GM19099 (cell line): ENCODE measurements around the gene PIK3AP1.

Experiments used
- POLR2A ChIP-seq: IDR thresholded peaks from 3 replicates; pipeline ENCODE4 v1.6.1; 2011; ENCODE audit warnings: low read depth; ENCODE audit not compliant: insufficient read length; ENCODE audit errors: extremely low read depth

The PIK3AP1 gene

DNA sequence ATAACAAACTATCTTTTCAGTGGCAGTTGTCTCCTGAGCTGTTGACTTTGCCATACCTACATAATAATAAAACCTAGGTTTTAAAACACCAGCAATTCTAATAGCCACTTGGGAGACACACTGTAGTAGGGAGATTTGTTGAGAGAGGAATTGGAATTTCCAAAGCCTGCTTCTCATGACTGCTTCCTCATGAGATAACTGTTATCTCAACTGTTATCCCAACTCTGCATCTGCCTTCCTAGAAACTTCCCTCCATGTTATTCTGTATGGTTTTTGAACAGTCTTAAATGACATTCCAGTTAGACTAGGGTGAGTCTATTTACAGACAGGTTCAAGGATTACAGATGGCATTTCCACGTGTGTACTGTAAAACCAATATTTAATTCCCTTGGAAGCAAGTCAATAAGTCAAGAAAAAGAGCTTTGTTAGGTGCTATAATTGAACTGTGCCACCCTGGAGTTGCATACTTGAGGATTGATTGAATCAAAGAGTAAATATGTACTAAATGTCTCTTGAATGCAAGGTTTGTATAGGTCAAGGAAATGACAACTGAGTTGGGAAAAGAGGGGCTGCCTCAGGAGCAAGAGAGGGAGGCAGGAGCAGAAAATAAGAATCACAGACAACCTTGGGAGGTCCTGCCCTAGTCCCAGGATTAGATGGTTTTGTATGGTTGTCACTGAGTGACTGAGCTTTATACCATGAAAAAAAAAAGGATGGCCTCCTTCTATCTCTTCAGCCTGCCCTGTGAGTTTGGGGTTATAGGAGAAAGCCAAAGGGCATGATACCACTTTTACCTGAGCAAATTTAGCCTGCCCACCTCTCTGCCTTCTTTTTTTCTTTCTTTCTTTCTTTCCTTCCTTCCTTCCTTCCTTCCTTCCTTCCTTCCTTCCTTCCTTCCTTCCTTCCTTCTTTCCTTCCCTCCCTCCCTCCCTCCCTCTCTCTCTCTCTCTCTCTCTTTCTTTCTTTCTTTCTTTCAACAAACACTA, 123.6 kb downstream of the PIK3AP1 start:
- TF ChIP-seq POLR2A, result no peak

DNA sequence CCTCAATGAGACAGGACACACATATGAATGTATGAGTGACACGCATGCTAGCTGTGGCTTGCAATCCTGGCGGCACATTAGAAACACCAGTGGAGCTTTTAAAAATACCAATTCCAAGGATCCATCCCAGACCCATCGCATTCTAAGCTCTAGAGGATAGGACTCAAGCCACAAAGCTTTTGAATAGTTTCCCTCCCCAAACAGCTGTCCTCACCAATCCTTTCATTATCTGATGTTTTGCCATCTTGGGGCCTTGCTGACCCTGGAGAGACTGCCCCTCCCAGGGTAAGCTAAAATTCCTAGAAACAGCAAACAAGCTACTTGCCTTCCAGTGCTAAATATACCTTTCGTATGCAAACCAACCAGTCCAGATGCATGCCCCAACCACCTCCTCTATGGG, 124.6 kb downstream of the PIK3AP1 start:
- no peak for TF ChIP-seq POLR2A

DNA sequence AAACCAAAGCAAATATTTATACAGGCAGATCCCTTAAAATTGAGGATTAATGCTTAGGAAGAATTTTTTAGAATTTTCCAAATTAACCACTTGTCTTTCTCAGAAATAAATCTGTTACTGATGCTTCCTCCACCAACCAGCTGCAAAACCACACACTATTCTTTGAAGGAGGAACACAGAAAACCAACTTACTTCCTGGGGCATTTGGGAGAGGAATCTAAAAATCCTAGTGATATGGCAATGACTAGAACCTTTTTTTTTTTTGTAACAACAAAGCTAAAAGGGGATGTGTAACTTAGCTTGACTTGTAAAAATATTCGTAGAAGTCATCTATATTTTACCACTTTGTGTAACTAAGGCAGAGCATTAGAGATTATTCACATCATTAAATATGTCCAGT, 128.4 kb downstream of the PIK3AP1 start:
- TF ChIP-seq POLR2A, result no peak

DNA sequence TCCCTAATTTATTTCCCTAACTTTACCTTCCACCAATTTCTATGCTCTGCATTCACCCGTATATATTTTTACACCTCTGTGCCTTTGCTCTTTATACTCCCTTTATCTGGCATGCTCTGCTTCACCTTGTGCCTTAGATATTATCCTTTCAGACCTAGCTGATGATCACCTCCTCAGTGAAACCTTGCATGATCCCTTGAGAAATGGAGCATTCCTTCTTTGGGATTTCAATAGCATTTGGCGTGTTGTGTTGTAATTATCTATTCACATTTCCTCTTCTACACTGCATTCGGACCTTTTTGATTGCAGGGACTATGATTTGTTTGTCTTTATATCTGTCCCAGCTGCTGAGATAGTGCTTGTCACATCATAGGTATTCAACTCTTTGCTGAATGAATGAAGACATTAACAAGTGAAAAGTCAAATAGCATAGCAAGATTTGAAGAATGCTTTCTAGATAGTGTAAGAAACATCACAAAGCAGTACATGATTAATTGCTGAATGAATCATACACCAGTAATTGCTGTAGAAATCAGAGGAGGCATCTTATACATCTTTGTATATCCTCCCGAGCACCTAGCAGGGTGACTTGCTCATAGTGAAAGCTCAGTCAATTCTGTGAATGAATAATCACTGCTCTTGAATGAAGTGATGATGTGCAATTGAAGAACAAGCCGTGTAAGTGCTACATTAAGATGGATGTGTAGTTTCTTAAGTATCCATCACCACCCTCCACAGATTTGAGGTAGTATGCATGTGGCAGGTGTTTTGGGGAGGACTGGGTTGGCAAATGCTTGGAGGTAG, 131.5 kb downstream of the PIK3AP1 start:
- no peak for TF ChIP-seq POLR2A

DNA sequence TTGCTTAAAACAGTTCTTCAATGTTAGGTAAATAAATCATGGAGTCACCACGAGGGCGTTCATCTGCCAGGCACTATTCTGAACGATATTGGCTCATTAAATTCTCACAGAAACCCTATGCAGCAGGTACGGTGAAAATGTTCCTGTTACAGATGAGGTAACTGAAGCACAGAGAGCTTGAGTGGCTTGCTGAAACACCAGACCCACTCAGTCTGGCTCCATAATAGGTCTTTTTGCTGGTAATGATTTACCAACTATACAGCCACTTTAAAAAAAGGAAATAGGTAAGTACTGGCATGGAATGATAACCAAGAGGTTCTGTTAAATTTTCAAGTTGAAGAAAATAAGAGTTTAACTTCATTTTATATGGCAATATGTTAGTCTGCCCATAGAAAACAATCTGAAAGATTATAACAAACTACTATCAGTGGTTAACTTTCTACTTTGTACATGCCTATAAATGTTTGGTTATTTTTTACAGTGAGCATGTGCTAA, 132.2 kb downstream of the PIK3AP1 start:
- peak; percentile 30 for TF ChIP-seq POLR2A

DNA sequence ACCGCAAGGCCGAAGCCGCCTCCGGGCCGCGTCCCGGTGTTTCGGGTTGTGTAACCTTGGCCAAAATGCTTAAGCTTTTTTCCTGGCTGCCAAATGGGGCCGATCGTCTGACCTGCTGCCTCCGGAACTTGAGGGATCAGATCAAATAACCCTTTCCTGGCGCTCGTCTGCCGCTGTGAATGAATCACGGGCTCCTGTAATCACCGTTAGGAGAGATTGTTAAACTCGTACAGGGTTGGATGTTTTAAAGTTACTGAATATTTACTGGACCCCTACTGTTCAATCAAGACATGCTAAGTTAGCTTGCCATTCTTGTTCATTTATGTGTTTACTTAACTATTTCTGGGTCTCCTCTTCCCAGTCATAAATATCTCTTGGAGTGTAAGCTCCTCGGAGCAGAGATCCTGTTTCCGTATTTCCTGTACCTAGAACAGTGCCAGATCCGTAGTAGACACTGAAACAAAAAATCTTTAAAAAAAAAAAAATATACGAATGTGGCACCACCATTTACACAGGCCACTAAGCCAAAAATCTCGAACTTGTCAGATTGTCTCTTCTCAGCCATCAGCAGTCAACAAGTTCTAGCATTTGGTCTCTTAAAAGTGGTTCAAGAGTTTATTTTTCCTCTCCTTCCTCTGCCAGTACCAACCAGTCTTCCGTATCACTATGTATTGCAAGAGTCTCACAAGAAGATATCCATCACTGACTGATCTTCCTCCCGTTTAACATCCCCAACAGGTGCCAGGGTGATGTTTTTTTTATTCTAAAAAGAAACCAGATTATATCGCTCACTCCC, 132.9 kb downstream of the PIK3AP1 start:
- TF ChIP-seq POLR2A, result no peak

DNA sequence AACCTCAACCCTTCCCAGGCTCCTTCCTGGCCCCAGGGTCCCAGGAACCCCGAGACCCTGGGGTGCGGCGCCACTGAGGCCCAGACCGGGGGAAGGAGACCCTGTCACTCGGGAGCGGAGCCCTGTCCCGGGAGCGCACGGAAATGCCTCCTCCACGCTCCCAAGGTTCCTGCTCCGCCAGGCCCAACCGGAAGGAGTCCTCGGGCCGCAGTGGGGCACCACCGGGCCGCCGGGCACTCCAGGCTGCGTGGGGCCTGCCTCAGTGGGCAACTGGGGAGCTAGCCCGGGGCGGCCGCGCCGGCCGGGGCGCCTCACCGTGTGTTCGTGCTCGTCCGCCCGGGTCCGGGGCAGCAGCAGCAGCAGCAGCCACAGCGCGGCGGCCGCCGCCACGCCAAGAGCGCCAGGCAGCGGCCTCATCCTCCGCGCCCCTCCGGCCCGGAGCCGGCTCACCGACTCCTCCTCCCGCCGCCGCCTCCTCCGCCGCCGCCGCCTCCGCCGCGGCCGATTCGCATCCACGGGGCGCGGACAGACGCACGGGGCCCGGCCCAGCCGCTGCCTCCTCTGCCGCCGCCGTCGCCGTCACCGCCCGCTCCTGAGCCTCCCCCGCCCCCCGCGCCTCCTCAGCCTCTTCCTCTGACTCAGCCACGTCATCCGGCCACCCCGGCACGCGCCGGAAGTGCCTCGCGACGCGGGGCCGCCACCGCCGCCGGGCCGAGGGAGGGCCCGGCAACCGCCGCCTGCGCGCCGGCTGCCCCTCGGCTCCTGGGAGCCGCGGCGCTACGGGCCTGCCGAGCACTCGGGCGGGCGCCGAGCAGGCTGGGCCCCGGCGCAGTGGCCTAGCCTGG, 133.7 kb downstream of the PIK3AP1 start, which contains the start of gene TM9SF3:
TM9SF3 (minus strand) TSS at position 594 of the 845 bp plus-strand sequence; CDS start at position 417, 177 bp downstream.
- TF ChIP-seq POLR2A, result peak; percentile 93

DNA sequence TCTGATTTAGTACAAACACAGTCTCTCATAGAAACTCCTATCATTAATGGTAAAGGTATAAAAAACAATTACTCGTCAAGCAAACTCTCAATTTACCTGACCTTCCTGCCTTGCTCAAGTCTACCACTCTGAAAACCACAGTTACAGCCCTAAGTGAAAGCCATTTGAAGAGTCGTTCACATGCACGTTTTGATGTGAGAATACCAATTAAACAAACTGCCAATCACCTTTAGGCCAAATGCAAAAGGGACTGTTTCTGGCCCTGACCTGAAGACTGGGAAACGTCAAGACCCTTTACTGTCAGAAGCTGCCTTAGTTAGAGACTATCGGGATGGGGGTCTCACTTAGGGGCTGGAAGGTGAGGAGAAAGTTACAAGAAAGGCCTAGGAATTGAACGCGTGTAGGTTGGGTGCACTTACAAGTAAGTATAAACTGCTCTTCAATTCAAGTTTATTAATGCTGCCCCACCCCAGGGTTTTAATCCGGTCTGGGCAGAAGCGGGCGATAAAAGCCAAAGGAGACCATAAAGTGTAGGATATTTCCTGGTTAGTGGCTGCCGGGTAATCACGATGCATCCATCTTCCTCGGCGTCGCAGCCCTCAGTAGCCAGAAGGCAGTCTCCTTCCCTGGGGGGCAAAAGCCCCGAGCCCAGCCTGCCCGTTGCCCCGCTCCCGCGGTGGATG, 134.4 kb downstream of the PIK3AP1 start:
- TF ChIP-seq POLR2A, result no peak

DNA sequence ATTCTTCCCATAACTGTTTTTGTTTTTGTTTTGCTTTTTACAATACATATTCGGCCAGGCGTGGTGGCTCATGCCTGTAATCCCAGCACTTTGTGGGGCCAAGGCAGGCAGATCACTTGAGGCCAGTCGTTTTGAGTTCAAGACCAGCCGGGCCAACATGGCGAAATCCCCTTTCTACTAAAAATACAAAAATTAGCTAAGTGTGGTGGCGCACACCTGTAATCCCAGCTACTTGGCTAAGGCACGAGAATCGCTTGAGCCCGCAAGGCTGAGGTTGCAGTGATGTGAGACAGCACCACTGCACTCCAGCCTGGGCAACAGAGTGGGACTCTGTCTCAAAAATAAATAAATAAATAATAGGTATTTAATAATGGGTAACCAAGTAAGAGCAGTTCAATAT, 135.8 kb downstream of the PIK3AP1 start:
- TF ChIP-seq POLR2A, result no peak

DNA sequence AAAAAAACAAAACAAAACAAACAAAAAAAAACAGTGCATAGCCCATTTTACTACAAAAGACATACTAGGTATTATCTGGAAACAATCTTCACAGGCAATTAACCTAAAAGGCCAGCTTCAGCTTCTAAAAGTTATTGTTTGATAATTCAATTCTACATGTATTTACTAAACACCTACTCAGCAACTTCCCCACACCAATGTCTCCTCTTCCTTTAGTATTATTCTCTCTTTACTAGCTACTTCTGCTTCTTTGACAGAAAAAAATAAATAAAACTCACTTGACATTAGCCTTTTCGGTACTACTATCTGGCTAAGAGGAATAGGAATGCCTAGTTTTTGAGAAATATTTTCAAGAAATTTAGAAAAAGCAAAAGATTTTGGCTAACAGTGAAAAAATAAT, 136.3 kb downstream of the PIK3AP1 start:
- no peak for TF ChIP-seq POLR2A

DNA sequence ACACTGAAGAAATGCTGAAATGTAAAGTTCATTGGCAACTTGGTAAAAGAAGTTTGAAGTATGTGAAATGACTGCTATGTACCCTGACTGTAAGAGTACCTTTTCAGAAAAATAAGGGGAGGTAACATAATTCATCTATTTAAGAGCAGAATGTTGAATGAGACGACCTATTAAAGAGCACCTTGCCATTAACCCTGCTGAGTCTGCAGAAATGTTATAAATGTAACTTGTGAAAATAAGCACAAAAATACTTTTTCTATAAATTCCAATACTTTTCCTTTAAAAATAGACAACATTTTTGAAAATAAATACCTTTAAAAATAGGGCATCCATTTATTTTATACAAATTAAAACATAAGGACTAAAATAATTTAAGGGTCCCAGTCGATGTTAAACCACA, 141.2 kb downstream of the PIK3AP1 start:
- no peak for TF ChIP-seq POLR2A

DNA sequence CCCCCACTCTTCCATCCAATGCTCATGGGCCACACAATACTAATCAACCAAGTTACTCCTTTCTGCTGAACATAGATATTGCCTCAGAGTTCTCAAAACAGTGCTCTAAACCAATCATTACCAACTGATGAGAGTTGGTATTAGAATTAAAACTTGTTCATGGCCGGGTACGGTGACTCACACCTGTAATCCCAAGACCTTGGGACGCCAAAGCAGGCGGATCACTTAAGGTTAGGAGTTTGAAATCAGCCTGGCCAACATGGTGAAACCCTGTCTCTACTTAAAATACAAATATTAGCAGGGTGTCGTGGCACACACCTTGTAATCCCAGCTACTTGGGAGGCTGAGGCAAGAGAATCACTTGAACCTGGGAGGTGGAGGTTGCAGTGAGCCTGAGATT, 141.7 kb downstream of the PIK3AP1 start:
- no peak for TF ChIP-seq POLR2A

DNA sequence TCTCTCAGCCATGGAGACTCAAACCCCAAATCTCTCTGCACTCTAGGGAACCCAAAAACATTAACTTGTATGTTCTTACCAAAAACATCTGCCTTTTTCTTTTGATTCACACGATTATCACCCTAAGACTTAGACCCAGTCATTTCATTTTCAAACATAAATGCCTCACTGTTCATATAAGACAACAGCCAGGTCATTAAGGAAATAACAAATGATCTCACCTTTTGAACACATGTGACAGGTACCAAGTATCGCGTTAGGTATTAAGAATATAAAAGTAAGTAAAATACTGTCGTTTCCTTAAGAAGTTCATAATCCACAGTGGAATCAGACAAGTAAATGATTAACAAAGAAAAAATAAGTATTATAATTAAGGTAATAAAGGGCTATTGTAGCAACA, 142.3 kb downstream of the PIK3AP1 start:
- TF ChIP-seq POLR2A, result no peak

DNA sequence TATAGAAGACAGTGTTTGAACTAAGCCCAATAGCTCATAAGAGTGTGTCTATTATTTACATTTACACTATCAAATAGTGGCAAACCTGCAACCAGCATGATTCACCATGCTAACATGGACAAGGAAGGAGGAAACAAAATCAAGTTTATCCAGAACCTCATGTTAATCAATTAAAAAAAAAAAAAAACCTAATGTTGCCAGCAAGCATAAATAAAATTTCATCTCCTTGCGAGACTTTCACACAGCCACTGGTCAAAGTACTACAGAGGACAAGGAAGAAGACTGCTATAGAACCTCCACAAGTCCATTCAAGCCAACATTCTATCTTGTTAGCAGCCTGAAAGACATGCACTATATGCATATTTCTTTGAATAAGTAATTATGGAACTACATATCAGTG, 143.2 kb downstream of the PIK3AP1 start:
- TF ChIP-seq POLR2A, result no peak
